Subcutaneous adipose tissue (tissue), 4 donors: Measurements from ENCODE around the gene OR52B4. TPM values are rescaled to one million over a fixed set of nuclear protein-coding genes. Genes with fewer than 3 reads are reported as not detected.

Source experiments
- CTCF ChIP-seq: fragments of 450-650 bp; IDR thresholded peaks from one replicate; pipeline ENCODE4 v1.5.1; 2016; ENCODE audit warnings: low read depth, mild to moderate bottlenecking, control low read depth, antibody characterized with exemption, moderate library complexity
- total RNA-seq, 4 donors: library from RNA; depleted of rRNA; stranded (reverse); fragments of >200 nt; gene quantifications; one replicate each; pipeline ENCODE4 v1.1.0, GENCODE V29; 2016

OR52B4 gene
- total RNA-seq = not detected

GRCh38 chr11:4368286-4368685 lies at the start of gene OR52B4:
TSS of gene OR52B4 (minus strand) at chr11:4368386. CDS start at chr11:4368295, 91 bp downstream.
- TF ChIP-seq CTCF = no peak

GRCh38 chr11:4416816-4417215 lies 48.6 kb upstream of the OR52B4 start:
- no peak for TF ChIP-seq CTCF

GRCh38 chr11:4416306-4416705 lies 48.1 kb upstream of the OR52B4 start:
- TF ChIP-seq CTCF = no peak

GRCh38 chr11:4393858-4394223 lies 25.7 kb upstream of the OR52B4 start:
- no peak for TF ChIP-seq CTCF

- no peak for TF ChIP-seq CTCF
Measured at GRCh38 chr11:4393209-4393857, 25.1 kb upstream of the OR52B4 start, which contains the start of gene TRIM21. TSS of gene TRIM21 (minus strand) at chr11:4393702. CDS start at chr11:4390409, 3,293 bp downstream.

GRCh38 chr11:4388221-4388620 lies 20.0 kb upstream of the OR52B4 start:
- no peak for TF ChIP-seq CTCF

GRCh38 chr11:4385978-4386740 lies 18.0 kb upstream of the OR52B4 start:
- no peak for TF ChIP-seq CTCF
